B cell (primary cell): Measurements from ENCODE around the gene PHC3. TPM values are rescaled to one million over a fixed set of nuclear protein-coding genes. Genes with fewer than 3 reads are reported as not detected.

Experiments used
- ATAC-seq: fragments of 200-7000 bp; cut with Tn5 transposase; one replicate; pipeline ENCODE4 v1.10.0; 2021; ENCODE audit warnings: low read depth, mild to moderate bottlenecking, moderate number of reproducible peaks, moderate library complexity
- CTCF ChIA-PET: fragments of 350-600 bp; sonication (Branson Sonifier 250); formaldehyde crosslinking; loops from one replicate; lab custom pipeline; 2021; ENCODE audit warnings: antibody characterized with exemption, inconsistent platforms; lab: Charles Lee
- POLR2A ChIA-PET: fragments of 350-600 bp; sonication (Branson Sonifier 250); formaldehyde crosslinking; loops from one replicate; lab custom pipeline; 2021; ENCODE audit warnings: antibody characterized with exemption; lab: Charles Lee
- DNase-seq: peaks from one replicate; pipeline ENCODE4 v3.0.0; 2013
- H2AFZ ChIP-seq: 2 replicates; pipeline ENCODE4 v1.6.1; 2012; ENCODE audit warnings: mild to moderate bottlenecking, low read depth, low read length; ENCODE audit not compliant: insufficient read depth, poor library complexity, severe bottlenecking
- H3K27ac ChIP-seq, 2 donors: 1 replicate in 1 of 2; 2 replicates in 1 of 2; pipeline ENCODE4 v1.5.1; 2012 to 2013; ENCODE audit warnings: low read length in 2 of 2, mild to moderate bottlenecking in 2 of 2, moderate library complexity in 1 of 2
- H3K27me3 ChIP-seq, 4 experiments: fragments of 200-600 bp in 1 of 4; sonication (generic) in 1 of 4; replicated peaks in 1 of 4; 1 replicate in 2 of 4; 2 replicates in 2 of 4; pipeline versions ENCODE4 v1.6.1 to v1.7.0; 2013 to 2016; ENCODE audit warnings: low read length in 3 of 4, mild to moderate bottlenecking in 2 of 4, mixed read lengths in 1 of 4, moderate library complexity in 1 of 4; ENCODE audit not compliant: insufficient read depth in 4 of 4, control insufficient read depth in 3 of 4; ENCODE audit errors: control extremely low read depth in 1 of 4
- H3K36me3 ChIP-seq, 2 experiments: replicated peaks in 1 of 2; 1 replicate in 1 of 2; 2 replicates in 1 of 2; pipeline versions ENCODE4 v1.6.1 to v1.7.1; 2013; ENCODE audit warnings: low read length in 1 of 2; ENCODE audit not compliant: insufficient read depth in 2 of 2, control insufficient read depth in 1 of 2; ENCODE audit errors: control extremely low read depth in 1 of 2, extremely low read depth in 1 of 2
- H3K4me1 ChIP-seq, 2 donors: fragments of 200-600 bp in 1 of 2; sonication (generic) in 1 of 2; 1 replicate in 1 of 2; 2 replicates in 1 of 2; pipeline versions ENCODE4 v1.5.1 to v1.6.1; 2013 to 2017; ENCODE audit warnings: low read length in 2 of 2; ENCODE audit not compliant: control insufficient read depth in 2 of 2, insufficient read depth in 2 of 2
- H3K4me2 ChIP-seq: replicated peaks from 2 replicates; pipeline ENCODE3; 2012; ENCODE audit warnings: mild to moderate bottlenecking, low read depth, low read length; ENCODE audit not compliant: poor library complexity, severe bottlenecking
- H3K4me3 ChIP-seq, 5 experiments: fragments of 200-600 bp in 1 of 5; sonication (generic) in 1 of 5; 1 replicate in 3 of 5; 2 replicates in 2 of 5; pipeline versions ENCODE4 v1.5.1 to v1.7.0; 2011 to 2016; ENCODE audit warnings: low read length in 4 of 5, mild to moderate bottlenecking in 4 of 5, low read depth in 2 of 5, control low read depth in 1 of 5, moderate library complexity in 1 of 5; ENCODE audit not compliant: insufficient read depth in 1 of 5; ENCODE audit errors: control extremely low read depth in 1 of 5, extremely low read depth in 1 of 5
- H3K79me2 ChIP-seq: fragments of 200-600 bp; sonication (generic); one replicate; pipeline ENCODE4 v1.6.0; 2016; ENCODE audit warnings: low read length; ENCODE audit not compliant: control insufficient read depth, insufficient read depth
- H3K9ac ChIP-seq: fragments of 200-600 bp; sonication (generic); 2 replicates; pipeline ENCODE4 v1.6.1; 2017; ENCODE audit warnings: mild to moderate bottlenecking, low read length, moderate library complexity
- H3K9me3 ChIP-seq, 3 donors: one replicate each; pipeline versions ENCODE4 v1.6.1 to v1.7.1; 2013; ENCODE audit warnings: low read length in 2 of 3; ENCODE audit not compliant: control insufficient read depth in 2 of 3, insufficient read depth in 1 of 3; ENCODE audit errors: control extremely low read depth in 1 of 3
- H4K20me1 ChIP-seq: 2 replicates; pipeline ENCODE4 v1.6.0; 2012; ENCODE audit warnings: mild to moderate bottlenecking, low read length; ENCODE audit not compliant: insufficient read depth, control insufficient read depth, poor library complexity, severe bottlenecking
- H3K27ac Mint-ChIP-seq: one replicate; pipeline ENCODE4 v1.8.0; 2021; ENCODE audit warnings: mixed read lengths
- H3K27me3 Mint-ChIP-seq: one replicate; pipeline ENCODE4 v1.8.0; 2021; ENCODE audit warnings: mixed read lengths
- H3K4me1 Mint-ChIP-seq: one replicate; pipeline ENCODE4 v1.8.0; 2021; ENCODE audit warnings: mixed read lengths
- H3K4me3 Mint-ChIP-seq: one replicate; pipeline ENCODE4 v1.8.0; 2021; ENCODE audit warnings: mixed read lengths
- H3K9me3 Mint-ChIP-seq: one replicate; pipeline ENCODE4 v1.8.0; 2022; ENCODE audit warnings: mixed read lengths; ENCODE audit not compliant: insufficient read depth
- EZH2 ChIP-seq: IDR thresholded peaks from 2 replicates; pipeline ENCODE4 v1.6.1; 2012; ENCODE audit warnings: borderline replicate concordance, low read depth, mild to moderate bottlenecking, moderate library complexity, low read length; ENCODE audit not compliant: insufficient read depth, poor library complexity, severe bottlenecking
- WGBS: methylation state at CpG from one replicate; pipeline ENCODE4 v1.1.5; 2013; ENCODE audit warnings: missing lambda C conversion rate; ENCODE audit not compliant: insufficient coverage; 5-methylcytosine and 5-hydroxymethylcytosine counted together
- intact Hi-C: fragments of 100-400 bp; cut with micrococcal nuclease; formaldehyde crosslinking; loops from one replicate; pipeline ENCODE4 v1.10.0; 2022
- polyA plus RNA-seq: library from polyadenylated mRNA; depleted of rRNA; stranded (reverse); fragments of >200 nt; gene quantifications from 2 replicates; pipeline ENCODE4 v1.2.3, GENCODE V29; 2012
- total RNA-seq, 2 donors: library from RNA; stranded (reverse); fragments of 120-200 nt in 1 of 2; gene quantifications; 1 replicate in 1 of 2; 2 replicates in 1 of 2; pipeline versions ENCODE4 v1.2.3 to v1.2.4, GENCODE V29; 2013 to 2022
- TF ChIP-seq, protein P1 (sequence below): fragments of 200-600 bp; IDR thresholded peaks from one replicate; pipeline ENCODE4 v1.8.0; 2022; ENCODE audit warnings: antibody characterized with exemption, mild to moderate bottlenecking

Gene PHC3
- total and polyA plus RNA-seq, 2 donors (not counting 1 experiment from before 2014, with no cell fraction given): 51.8 to 159 TPM

DNA sequence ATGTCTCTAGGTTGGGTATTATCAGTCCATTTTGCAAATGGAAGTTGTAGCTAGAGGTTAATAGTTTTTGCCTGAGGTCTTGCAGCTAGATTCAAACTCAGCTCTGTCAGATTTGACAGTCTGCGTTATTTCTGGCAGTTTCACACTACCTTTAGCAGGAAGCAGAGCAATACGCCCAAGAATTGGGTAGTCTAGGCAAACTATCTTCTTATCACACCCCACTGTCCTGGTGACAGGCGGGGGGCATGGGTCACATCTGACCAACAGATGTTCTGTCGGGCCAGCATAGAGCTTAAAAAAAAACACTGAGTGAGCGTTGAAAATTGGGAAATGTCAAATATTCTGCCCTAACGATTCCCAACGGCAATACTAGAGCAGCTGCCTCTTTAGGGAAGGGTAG lies 138.0 kb downstream of the PHC3 start:
- peaks cover 0 to 9% of the 10 kb centered on the region in 2 experiments for H3K36me3 ChIP-seq
- H2AFZ ChIP-seq: no peak overlapping the region
- Mint-ChIP-seq H3K4me1 (peaks cover 57% of the 10 kb centered on the region), H3K27me3 (no peaks in the 10 kb centered on the region), H3K4me3 (no peak overlapping the region), H3K27ac (peak overlapping the region; percentile 53), H3K9me3 (no peaks in the 10 kb centered on the region)
- TF ChIP-seq EZH2: no peak
- TF ChIP-seq, protein P1, sequence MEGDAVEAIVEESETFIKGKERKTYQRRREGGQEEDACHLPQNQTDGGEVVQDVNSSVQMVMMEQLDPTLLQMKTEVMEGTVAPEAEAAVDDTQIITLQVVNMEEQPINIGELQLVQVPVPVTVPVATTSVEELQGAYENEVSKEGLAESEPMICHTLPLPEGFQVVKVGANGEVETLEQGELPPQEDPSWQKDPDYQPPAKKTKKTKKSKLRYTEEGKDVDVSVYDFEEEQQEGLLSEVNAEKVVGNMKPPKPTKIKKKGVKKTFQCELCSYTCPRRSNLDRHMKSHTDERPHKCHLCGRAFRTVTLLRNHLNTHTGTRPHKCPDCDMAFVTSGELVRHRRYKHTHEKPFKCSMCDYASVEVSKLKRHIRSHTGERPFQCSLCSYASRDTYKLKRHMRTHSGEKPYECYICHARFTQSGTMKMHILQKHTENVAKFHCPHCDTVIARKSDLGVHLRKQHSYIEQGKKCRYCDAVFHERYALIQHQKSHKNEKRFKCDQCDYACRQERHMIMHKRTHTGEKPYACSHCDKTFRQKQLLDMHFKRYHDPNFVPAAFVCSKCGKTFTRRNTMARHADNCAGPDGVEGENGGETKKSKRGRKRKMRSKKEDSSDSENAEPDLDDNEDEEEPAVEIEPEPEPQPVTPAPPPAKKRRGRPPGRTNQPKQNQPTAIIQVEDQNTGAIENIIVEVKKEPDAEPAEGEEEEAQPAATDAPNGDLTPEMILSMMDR: no peak
- peaks cover 42% of the 10 kb centered on the region for H3K79me2 ChIP-seq
- H4K20me1 ChIP-seq: no peaks in the 10 kb centered on the region
- peaks cover 21 to 37% of the 10 kb centered on the region in 2 donors for H3K4me1 ChIP-seq
- H3K27ac ChIP-seq: no peak overlapping the region
- POLR2A ChIA-PET: no interaction called here
- H3K4me2 ChIP-seq: no peak overlapping the region
- no peak overlapping the region for H3K9ac ChIP-seq
- H3K4me3 ChIP-seq: no peak overlapping the region
- WGBS: 90% methylated on average over 7 of the region's 7 CpGs
- ATAC-seq (no peak), DNase-seq (no peak)
- CTCF ChIA-PET: interaction anchor here (0.6 to 1.2 kb wide), 3 partner anchors 8 to 179 kb away, joined by 3 to 8 read pairs (median 4); no protein-coding TSS in a partner anchor
- intact Hi-C loops: no loop called here
- no peaks in the 10 kb centered on the region for H3K9me3 ChIP-seq
- H3K27me3 ChIP-seq: no peaks in the 10 kb centered on the region

DNA sequence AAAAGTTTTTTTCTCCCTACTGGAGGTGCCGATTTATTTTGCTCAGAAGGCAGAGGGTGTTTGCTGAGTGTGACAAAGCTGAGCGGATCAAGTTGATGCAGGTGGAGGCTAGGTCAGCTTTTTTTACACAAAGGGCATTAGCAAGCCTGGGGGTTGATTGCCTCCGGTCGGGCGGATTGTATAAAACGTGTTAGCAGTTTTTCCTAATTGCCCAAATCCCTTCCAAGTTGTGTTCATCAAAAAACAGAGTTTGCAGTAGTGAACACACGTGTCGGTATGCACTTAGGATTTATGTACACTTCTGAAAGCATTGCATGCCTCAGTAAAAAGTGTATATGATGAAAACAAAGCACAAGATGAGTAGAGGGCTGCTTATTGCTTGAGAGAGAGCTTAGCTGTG lies 141.1 kb downstream of the PHC3 start:
- H3K4me1 Mint-ChIP-seq: peaks cover 49% of the 10 kb centered on the region
- H3K27me3 Mint-ChIP-seq: no peaks in the 10 kb centered on the region
- H3K27ac ChIP-seq: no peak overlapping the region
- H3K79me2 ChIP-seq: peaks cover 13% of the 10 kb centered on the region
- DNase-seq: no peak
- H4K20me1 ChIP-seq: no peaks in the 10 kb centered on the region
- ATAC-seq: no peak
- no peak overlapping the region for H3K9ac ChIP-seq
- peak overlapping the region; percentile 10 for H3K4me3 Mint-ChIP-seq
- H3K36me3 ChIP-seq: peaks cover 0 to 9% of the 10 kb centered on the region in 2 experiments
- no peaks in the 10 kb centered on the region for H3K27me3 ChIP-seq
- ChIA-PET CTCF (interaction anchor here (0.9 to 3.3 kb wide), 7 partner anchors 10 to 176 kb away, joined by 3 to 30 read pairs (median 5); partner anchors contain the start of gene SEC62), POLR2A (no interaction called here)
- no peak overlapping the region for H3K4me2 ChIP-seq
- intact Hi-C loops: no loop called here
- peaks cover 13 to 36% of the 10 kb centered on the region in 2 donors for H3K4me1 ChIP-seq
- 87% methylated on average over 8 of the region's 8 CpGs for WGBS
- no peaks in the 10 kb centered on the region for H3K9me3 ChIP-seq
- H2AFZ ChIP-seq: no peak overlapping the region
- no peak for TF ChIP-seq EZH2
- TF ChIP-seq, protein P1: no peak
- H3K27ac Mint-ChIP-seq: peak overlapping the region; percentile 23
- H3K4me3 ChIP-seq: no peak overlapping the region
- no peaks in the 10 kb centered on the region for H3K9me3 Mint-ChIP-seq
